Ishikawa (cell line): ENCODE data around the gene MRPS2.

ENCODE experiments used
- EP300 ChIP-seq: IDR thresholded peaks from 2 replicates; pipeline ENCODE4 v1.6.1; 2012; ENCODE audit warnings: borderline replicate concordance
- TAF1 ChIP-seq: IDR thresholded peaks from 2 replicates; pipeline ENCODE4 v1.6.1; 2012; ENCODE audit warnings: low read depth, mild to moderate bottlenecking
- TEAD4 ChIP-seq: IDR thresholded peaks from 2 replicates; pipeline ENCODE4 v1.6.1; 2012
- TF ChIP-seq, protein P1 (sequence below): IDR thresholded peaks from 2 replicates; pipeline ENCODE4 v1.6.1; 2012; ENCODE audit warnings: low read depth, mild to moderate bottlenecking

- TF ChIP-seq TEAD4 (no peak), EP300 (no peak), TAF1 (no peak)
- TF ChIP-seq, protein P1, sequence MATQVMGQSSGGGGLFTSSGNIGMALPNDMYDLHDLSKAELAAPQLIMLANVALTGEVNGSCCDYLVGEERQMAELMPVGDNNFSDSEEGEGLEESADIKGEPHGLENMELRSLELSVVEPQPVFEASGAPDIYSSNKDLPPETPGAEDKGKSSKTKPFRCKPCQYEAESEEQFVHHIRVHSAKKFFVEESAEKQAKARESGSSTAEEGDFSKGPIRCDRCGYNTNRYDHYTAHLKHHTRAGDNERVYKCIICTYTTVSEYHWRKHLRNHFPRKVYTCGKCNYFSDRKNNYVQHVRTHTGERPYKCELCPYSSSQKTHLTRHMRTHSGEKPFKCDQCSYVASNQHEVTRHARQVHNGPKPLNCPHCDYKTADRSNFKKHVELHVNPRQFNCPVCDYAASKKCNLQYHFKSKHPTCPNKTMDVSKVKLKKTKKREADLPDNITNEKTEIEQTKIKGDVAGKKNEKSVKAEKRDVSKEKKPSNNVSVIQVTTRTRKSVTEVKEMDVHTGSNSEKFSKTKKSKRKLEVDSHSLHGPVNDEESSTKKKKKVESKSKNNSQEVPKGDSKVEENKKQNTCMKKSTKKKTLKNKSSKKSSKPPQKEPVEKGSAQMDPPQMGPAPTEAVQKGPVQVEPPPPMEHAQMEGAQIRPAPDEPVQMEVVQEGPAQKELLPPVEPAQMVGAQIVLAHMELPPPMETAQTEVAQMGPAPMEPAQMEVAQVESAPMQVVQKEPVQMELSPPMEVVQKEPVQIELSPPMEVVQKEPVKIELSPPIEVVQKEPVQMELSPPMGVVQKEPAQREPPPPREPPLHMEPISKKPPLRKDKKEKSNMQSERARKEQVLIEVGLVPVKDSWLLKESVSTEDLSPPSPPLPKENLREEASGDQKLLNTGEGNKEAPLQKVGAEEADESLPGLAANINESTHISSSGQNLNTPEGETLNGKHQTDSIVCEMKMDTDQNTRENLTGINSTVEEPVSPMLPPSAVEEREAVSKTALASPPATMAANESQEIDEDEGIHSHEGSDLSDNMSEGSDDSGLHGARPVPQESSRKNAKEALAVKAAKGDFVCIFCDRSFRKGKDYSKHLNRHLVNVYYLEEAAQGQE, result no peak
Measured at GRCh38 chr9:135507104-135508035, 6.9 kb downstream of the MRPS2 start.
